GM19468 (cell line): Measurements from ENCODE around the gene PPP1R13B.
"Not testable (repeated sequence)": the region's sequence is repeated elsewhere in the genome, so short reads cannot be mapped to it uniquely, and the experiment has no call there.

ENCODE experiments used
- ATAC-seq: cut with Tn5 transposase; IDR thresholded peaks from one replicate; pipeline ENCODE4 v1.9.1; 2021; ENCODE audit warnings: mild to moderate bottlenecking, moderate library complexity, moderate number of reproducible peaks; ENCODE audit not compliant: unreplicated experiment; ENCODE audit errors: extremely low read depth

The PPP1R13B gene

GRCh38 chr14:103802356-103802755, 45.0 kb downstream of the PPP1R13B start:
- ATAC-seq, result no peak

GRCh38 chr14:103801459-103801858, 45.9 kb downstream of the PPP1R13B start:
- no peak for ATAC-seq

- ATAC-seq, result not testable (repeated sequence)
These were observed 54.2 kb downstream of the PPP1R13B start for GRCh38 chr14:103793192-103793591.

- no peak for ATAC-seq
These were observed 59.3 kb downstream of the PPP1R13B start for GRCh38 chr14:103788086-103788485.

DNA sequence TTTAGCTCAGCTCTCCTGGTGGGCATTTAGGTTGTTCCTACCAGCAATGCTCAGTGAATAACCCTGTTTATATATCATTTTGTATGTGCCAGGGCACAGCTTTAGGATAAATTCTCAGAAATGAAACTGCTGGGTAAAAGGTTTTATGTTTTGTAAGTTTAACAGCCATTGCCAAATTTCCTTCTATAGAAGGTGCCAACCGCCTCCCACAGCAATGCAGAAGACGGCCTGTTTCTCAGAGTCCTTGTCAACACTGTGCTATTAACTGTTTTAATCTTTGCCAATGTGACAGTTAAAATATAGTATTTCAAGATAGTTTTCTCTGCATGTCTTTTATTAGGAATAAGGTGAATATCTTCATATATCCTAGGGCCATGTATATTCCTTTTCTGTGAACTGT, 65.0 kb downstream of the PPP1R13B start:
- ATAC-seq, result no peak

- not testable (repeated sequence) for ATAC-seq
These were observed 71.1 kb downstream of the PPP1R13B start for GRCh38 chr14:103776319-103776718.

DNA sequence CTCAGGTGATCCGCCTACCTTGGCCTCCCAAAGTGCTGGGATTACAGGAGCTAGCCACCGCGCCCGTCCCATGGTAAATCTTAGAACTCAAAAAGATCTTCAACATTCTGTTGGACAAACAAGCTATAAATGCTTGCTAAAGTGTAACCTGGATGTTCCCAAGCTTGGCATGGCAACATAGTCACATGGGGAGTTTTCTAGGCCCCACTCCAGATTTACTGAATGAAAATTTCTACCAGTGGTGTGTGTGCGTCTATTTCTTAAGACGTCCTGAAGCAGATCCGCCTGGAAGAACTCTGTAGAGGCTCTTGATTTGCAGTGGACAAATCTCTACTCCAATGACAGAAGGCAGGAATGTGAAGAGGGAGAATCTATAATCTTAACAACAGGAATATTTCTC, 71.9 kb downstream of the PPP1R13B start:
- no peak for ATAC-seq

DNA sequence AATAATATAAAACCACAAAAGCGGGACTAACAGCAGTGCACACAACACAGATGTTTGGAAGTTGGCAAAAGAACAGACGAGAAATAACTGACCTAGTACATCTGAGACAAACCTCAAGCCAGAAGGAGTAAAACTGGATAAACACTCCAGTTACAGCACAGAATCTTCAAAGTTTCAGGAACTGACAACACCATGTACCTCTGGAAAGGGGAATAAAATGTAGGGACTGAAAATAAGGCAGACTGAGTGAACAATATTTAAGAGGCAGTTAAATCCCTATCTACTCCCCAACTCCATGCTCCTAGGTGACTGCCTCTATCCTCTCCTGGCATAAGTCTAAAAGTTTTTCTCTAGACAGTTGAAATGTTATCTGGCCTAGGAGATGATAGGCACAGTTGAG, 73.9 kb downstream of the PPP1R13B start:
- ATAC-seq, result no peak

GRCh38 chr14:103772078-103772712, 75.2 kb downstream of the PPP1R13B start:
- ATAC-seq, result no peak

GRCh38 chr14:103770902-103771301, 76.5 kb downstream of the PPP1R13B start:
- ATAC-seq, result no peak

DNA sequence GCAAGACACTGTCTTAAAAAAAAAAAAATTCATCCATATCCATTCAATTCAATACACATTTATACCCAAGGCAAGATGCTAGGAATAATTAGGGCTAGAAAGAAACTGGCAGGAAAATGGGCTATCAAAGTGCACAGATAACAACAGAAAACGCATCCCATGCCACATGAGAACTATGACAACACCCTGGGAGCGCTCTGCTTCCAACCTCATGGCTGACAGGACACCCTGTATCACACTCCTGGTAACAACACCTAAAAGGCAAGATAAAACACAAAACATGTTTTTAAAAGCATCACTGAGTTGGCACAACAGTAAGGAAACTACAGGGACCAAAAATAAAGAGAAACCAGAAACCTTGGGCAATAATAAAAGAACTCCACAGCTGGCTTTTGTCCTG, 76.9 kb downstream of the PPP1R13B start:
- no peak for ATAC-seq

DNA sequence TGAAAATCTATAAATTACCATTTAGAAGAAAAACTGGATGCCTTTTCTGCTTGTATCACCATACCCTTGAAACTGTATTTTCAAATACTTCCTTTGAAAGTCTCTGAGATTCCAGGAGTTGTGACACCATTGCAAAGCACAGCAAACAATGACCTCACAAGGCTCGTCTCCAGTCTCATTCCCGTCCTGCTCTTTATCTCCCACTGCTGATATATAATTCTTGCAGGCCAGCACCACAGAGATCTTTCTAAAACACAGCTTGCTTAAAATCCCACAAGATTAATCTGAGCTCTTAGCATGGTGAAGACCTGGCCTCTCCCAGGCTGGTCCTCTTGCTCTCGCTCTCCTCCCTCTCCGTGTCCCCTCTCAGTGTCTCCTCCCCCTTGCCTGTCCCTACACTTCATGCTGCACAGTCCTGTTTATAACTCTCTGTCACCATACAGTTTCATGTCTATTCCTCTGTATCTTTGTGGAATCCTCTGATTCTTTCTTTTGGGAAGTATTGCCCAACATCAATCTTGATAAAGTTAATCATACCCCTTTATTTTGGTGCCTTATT, 80.0 kb downstream of the PPP1R13B start:
- no peak for ATAC-seq

DNA sequence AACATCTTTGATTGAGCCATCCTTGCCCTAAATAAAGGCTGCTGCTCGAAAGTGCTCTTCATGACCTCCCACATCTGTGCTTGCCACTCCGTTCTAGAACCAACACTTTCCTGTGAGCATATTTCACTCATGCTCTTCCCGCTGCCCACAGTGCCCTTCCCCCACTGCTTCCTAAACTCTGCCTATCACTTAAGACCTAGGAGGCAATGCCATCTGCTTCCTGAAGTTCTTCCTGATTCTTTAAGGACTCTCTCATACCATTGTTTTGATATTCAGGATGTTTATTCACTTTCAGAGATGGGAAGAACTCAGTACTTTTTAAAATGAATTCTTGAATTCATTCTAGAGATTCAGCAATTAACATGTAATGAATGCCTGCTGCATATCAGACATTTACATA, 81.8 kb downstream of the PPP1R13B start:
- ATAC-seq, result no peak

DNA sequence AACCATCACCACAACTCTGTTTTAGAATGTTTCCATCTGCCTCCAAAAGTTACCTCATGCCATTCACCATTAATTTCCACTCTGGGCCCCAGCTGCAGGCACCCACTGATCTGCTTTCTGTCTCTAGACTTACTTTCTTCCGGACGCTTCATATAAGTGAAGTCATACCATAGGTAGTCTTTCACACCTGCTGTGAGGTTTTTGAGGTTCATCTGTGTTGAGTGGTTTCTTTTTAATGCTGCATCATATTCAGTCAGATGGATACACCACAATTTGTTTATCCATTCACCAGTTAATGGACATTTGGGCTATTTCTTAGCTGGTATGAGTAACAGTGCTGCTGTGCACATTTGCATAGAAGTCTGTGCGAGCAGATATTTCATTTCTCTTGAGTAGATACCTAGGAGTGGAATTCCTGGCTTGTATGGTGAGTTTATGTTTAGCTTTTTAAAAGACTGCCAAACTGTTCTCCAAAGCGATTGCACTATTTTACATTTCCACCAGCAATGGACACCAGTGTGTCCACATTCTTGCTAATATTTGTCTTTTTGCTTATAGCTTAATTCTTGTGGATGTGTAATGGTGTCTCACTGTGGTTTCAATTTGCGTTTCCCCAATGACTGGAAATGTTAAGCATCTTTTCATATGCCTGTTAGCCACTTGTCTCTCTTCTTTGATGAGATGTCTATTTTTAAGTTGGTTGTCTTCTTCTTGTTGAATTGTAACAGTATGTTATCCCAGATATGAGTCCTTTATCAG, 83.5 kb downstream of the PPP1R13B start:
- peak; percentile 46 for ATAC-seq

GRCh38 chr14:103762541-103762940, 84.8 kb downstream of the PPP1R13B start:
- ATAC-seq, result no peak

- no peak for ATAC-seq
These were observed 85.3 kb downstream of the PPP1R13B start for GRCh38 chr14:103762036-103762435.

DNA sequence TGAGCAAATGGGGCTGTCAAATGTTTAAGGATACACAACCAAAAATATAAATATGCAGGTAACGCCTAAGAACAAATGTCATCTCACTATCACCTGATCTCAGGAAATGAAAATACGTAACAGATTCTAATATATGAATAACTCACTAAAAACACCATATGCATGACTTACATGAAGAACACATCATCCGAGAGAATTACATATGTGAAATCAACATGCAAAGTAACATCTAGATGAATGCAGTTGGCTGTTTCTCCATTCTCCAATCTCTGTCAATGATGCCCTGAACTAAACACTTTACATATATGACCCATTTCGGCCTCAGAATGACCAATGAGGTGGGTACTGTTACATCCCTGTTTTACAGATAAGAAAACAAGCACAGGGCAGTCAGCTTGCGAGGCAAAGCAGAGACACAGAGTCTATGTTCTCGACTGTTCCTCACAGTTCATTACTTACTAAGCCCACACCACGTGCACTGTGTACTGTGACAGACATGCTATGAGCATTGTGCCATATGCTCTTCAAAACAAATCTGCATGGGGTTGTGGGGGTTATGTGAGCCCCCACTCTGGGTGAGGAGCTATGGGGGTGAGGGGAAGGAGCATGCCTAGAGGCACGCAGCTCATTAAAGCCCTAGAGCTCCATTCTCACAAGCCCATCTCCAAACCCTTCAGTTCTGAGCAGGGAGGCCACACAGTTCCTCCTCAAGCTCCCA, 89.2 kb downstream of the PPP1R13B start:
- no peak for ATAC-seq

DNA sequence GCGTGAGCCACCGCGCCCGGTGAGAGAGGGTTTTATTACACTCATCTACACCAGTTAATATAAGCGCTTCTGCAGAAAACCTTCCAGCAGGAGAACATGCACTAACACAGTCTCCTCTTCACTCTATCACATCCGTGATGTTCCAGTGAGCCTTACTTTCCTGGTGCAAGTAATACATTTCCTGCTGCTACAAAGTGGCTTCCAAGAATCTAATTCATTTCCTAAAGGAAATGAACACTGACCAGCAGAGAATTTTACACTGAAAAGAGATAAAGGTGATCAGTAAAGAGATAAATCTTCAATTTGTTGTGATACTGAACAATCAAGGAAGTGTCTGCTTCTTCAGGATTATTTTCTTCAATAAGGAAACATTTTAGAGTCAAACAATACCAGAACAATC, 92.3 kb downstream of the PPP1R13B start:
- ATAC-seq, result no peak

DNA sequence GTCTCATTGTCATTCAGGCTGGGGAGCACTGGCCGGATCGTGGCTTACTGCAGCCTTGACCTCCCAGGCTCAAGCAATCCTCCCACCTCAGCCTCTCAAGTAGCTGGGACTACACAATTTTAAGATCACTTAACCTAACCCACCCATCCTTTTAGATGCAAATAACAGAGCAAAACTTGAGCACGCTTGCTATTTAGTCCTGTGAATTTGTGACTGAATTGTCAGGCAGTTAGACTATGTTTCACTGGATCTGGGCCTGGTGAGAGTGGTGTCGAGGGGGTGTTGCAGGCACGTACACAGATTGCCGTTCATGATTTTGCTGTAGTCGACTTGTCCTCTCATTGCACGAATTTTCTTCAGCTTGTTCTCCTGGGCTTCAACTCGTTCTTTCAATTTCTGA, 93.6 kb downstream of the PPP1R13B start:
- no peak for ATAC-seq

- ATAC-seq, result no peak
These were observed 97.5 kb downstream of the PPP1R13B start for GRCh38 chr14:103749860-103750259.

DNA sequence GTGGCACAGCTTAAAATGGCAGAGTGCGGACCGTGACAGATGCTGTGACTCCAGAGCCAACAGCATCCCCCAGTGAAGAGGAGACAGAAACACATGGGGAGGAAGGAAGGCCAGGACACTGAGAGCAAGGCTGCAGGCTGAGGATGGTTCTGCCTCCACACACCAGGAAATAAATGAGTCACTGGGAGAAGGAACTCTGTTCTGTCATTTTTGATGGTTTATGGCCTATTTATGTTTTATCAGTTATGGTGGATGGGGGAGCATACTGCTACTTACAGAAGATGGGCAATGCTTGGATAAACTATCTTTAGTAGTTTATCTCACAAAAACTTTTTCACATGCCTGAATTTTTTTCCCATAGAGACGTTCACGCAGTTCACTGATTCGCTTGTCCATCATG, 97.9 kb downstream of the PPP1R13B start:
- ATAC-seq, result no peak
